Measurements from ENCODE around the gene KBTBD8. TPM values are rescaled to one million over a fixed set of nuclear protein-coding genes. Genes with fewer than 3 reads are reported as not detected.

Gene KBTBD8
- total RNA-seq, 2 donors from 2014 or later, result 0.54 to 1.1 TPM

GRCh38 chr3:66989241-66989640 is 8.9 kb upstream of the KBTBD8 start:
- no peak for TF ChIP-seq CTCF (IDR thresholded peaks at IDR 0.05)
- no peaks in the 10 kb centered on the region for H3K36me3 ChIP-seq
- H3K4me1 ChIP-seq (ENCODE audit: control insufficient read depth in 1 of 2, low read depth in 2 of 2), result no peaks in the 10 kb centered on the region
- no peaks in the 10 kb centered on the region for H3K27me3 ChIP-seq (replicated peaks; ENCODE audit: insufficient read depth)
- ATAC-seq (ENCODE audit: insufficient number of reproducible peaks, low FRiP score, low read depth) (no peak), DNase-seq (ENCODE audit: low spot score) (no peak)
- H3K4me3 ChIP-seq, result no peak overlapping the region
- no peaks in the 10 kb centered on the region for H3K9me3 ChIP-seq
- H3K27ac ChIP-seq, result no peak overlapping the region

- no peaks in the 10 kb centered on the region for H3K9me3 ChIP-seq
- TF ChIP-seq CTCF (IDR thresholded peaks at IDR 0.05), result no peak
- H3K27ac ChIP-seq, result no peak overlapping the region
- no peaks in the 10 kb centered on the region for H3K4me1 ChIP-seq (ENCODE audit: control insufficient read depth in 1 of 2, low read depth in 2 of 2)
- ATAC-seq (ENCODE audit: insufficient number of reproducible peaks, low FRiP score, low read depth) (no peak), DNase-seq (ENCODE audit: low spot score) (no peak)
- H3K4me3 ChIP-seq, result no peak overlapping the region
- H3K27me3 ChIP-seq (replicated peaks; ENCODE audit: insufficient read depth), result no peaks in the 10 kb centered on the region
- no peaks in the 10 kb centered on the region for H3K36me3 ChIP-seq
These were observed 8.0 kb upstream of the KBTBD8 start for GRCh38 chr3:66989860-66990696.

- no peak overlapping the region for H3K4me3 ChIP-seq
- TF ChIP-seq CTCF (IDR thresholded peaks at IDR 0.05), result no peak
- H3K9me3 ChIP-seq, result no peaks in the 10 kb centered on the region
- H3K27me3 ChIP-seq (replicated peaks; ENCODE audit: insufficient read depth), result no peaks in the 10 kb centered on the region
- no peaks in the 10 kb centered on the region for H3K36me3 ChIP-seq
- no peak overlapping the region for H3K27ac ChIP-seq
- ATAC-seq (ENCODE audit: insufficient number of reproducible peaks, low FRiP score, low read depth), result no peak
- no peak for DNase-seq (ENCODE audit: low spot score)
- H3K4me1 ChIP-seq (ENCODE audit: control insufficient read depth in 1 of 2, low read depth in 2 of 2), result no peaks in the 10 kb centered on the region
These were observed 6.6 kb upstream of the KBTBD8 start for GRCh38 chr3:66991459-66991858.

- Histone ChIP-seq H3K9me3 (no peaks in the 10 kb centered on the region), H3K4me1 (ENCODE audit: control insufficient read depth in 1 of 2, low read depth in 2 of 2) (peaks cover 0 to 4% of the 10 kb centered on the region in 2 donors), H3K27ac (no peak overlapping the region), H3K27me3 (replicated peaks; ENCODE audit: insufficient read depth) (no peaks in the 10 kb centered on the region), H3K4me3 (no peak overlapping the region), H3K36me3 (no peaks in the 10 kb centered on the region)
- TF ChIP-seq CTCF (IDR thresholded peaks at IDR 0.05), result no peak
- ATAC-seq (ENCODE audit: insufficient number of reproducible peaks, low FRiP score, low read depth) (no peak), DNase-seq (ENCODE audit: low spot score) (no peak)
These were observed 5.0 kb upstream of the KBTBD8 start for GRCh38 chr3:66993082-66993481.

- Histone ChIP-seq H3K27ac (no peak overlapping the region), H3K27me3 (replicated peaks; ENCODE audit: insufficient read depth) (no peaks in the 10 kb centered on the region), H3K4me1 (ENCODE audit: control insufficient read depth in 1 of 2, low read depth in 2 of 2) (peaks cover 3 to 10% of the 10 kb centered on the region in 2 donors), H3K9me3 (no peaks in the 10 kb centered on the region), H3K36me3 (no peaks in the 10 kb centered on the region), H3K4me3 (no peak overlapping the region)
- DNase-seq (ENCODE audit: low spot score) (no peak), ATAC-seq (ENCODE audit: insufficient number of reproducible peaks, low FRiP score, low read depth) (no peak)
- TF ChIP-seq CTCF (IDR thresholded peaks at IDR 0.05), result no peak
These were observed 3.5 kb upstream of the KBTBD8 start for GRCh38 chr3:66994588-66994987.
